ENCODE data around the gene PHAX.

PHAX gene

GRCh38 chr5:126631920-126632319, 31.2 kb downstream of the PHAX start:
- H3K4me3 ChIP-seq (ENCODE audit: low read depth, low read length) = no peak overlapping the region
- TF ChIP-seq, protein P1, sequence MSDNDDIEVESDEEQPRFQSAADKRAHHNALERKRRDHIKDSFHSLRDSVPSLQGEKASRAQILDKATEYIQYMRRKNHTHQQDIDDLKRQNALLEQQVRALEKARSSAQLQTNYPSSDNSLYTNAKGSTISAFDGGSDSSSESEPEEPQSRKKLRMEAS (IDR thresholded peaks at IDR 0.05; ENCODE audit: low read depth, low read length) = no peak
- TF ChIP-seq CTCF (IDR thresholded peaks at IDR 0.05; ENCODE audit: low read depth, low read length) = no peak
- TF ChIP-seq POLR2A (IDR thresholded peaks at IDR 0.05; ENCODE audit: extremely low read depth, insufficient read length) = no peak
- TF ChIP-seq MYC (IDR thresholded peaks at IDR 0.05; ENCODE audit: low read depth, low read length) = no peak
- no peak for DNase-seq (ENCODE audit: low read depth)

- TF ChIP-seq, protein P1 (IDR thresholded peaks at IDR 0.05; ENCODE audit: low read depth, low read length) = no peak
- no peak for TF ChIP-seq MYC (IDR thresholded peaks at IDR 0.05; ENCODE audit: low read depth, low read length)
- TF ChIP-seq CTCF (IDR thresholded peaks at IDR 0.05; ENCODE audit: low read depth, low read length) = no peak
- no peak for TF ChIP-seq POLR2A (IDR thresholded peaks at IDR 0.05; ENCODE audit: extremely low read depth, insufficient read length)
- DNase-seq (ENCODE audit: low read depth) = no peak
- H3K4me3 ChIP-seq (ENCODE audit: low read depth, low read length) = no peak overlapping the region
Measured at GRCh38 chr5:126633552-126633951, 32.8 kb downstream of the PHAX start.

- no peak overlapping the region for H3K4me3 ChIP-seq (ENCODE audit: low read depth, low read length)
- DNase-seq (ENCODE audit: low read depth) = no peak
- TF ChIP-seq, protein P1 (IDR thresholded peaks at IDR 0.05; ENCODE audit: low read depth, low read length) = no peak
Measured at GRCh38 chr5:126635585-126635984, 34.8 kb downstream of the PHAX start.

DNA sequence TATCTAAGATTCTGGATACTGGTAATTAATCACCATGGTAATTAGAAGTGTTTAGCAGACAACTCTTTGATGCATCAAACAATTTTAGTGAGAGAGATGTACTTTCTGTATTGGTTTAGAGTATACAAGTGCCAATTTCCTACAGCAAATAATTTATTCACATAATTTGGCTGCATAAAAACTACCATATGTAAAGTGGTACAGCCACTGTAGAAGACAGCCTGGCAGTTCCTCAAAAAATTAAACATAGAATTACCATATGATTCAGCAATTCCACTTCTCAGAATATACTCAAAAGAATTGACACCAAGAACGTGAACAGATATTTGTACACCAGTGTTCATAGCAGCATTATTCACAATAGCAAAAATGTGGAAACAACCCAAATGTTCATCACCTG, 36.2 kb downstream of the PHAX start:
- no peak for DNase-seq (ENCODE audit: low read depth)
- H3K4me3 ChIP-seq (ENCODE audit: low read depth, low read length) = no peak overlapping the region
- no peak for TF ChIP-seq POLR2A (IDR thresholded peaks at IDR 0.05; ENCODE audit: extremely low read depth, insufficient read length)
- TF ChIP-seq, protein P1 (IDR thresholded peaks at IDR 0.05; ENCODE audit: low read depth, low read length) = no peak
- no peak for TF ChIP-seq CTCF (IDR thresholded peaks at IDR 0.05; ENCODE audit: low read depth, low read length)
- no peak for TF ChIP-seq MYC (IDR thresholded peaks at IDR 0.05; ENCODE audit: low read depth, low read length)

- no peak overlapping the region for H3K4me3 ChIP-seq (ENCODE audit: low read depth, low read length)
- DNase-seq (ENCODE audit: low read depth) = no peak
- no peak for TF ChIP-seq MYC (IDR thresholded peaks at IDR 0.05; ENCODE audit: low read depth, low read length)
- TF ChIP-seq CTCF (IDR thresholded peaks at IDR 0.05; ENCODE audit: low read depth, low read length) = no peak
- no peak for TF ChIP-seq POLR2A (IDR thresholded peaks at IDR 0.05; ENCODE audit: extremely low read depth, insufficient read length)
- TF ChIP-seq, protein P1 (IDR thresholded peaks at IDR 0.05; ENCODE audit: low read depth, low read length) = no peak
Measured at GRCh38 chr5:126640866-126641265, 40.1 kb downstream of the PHAX start.

DNA sequence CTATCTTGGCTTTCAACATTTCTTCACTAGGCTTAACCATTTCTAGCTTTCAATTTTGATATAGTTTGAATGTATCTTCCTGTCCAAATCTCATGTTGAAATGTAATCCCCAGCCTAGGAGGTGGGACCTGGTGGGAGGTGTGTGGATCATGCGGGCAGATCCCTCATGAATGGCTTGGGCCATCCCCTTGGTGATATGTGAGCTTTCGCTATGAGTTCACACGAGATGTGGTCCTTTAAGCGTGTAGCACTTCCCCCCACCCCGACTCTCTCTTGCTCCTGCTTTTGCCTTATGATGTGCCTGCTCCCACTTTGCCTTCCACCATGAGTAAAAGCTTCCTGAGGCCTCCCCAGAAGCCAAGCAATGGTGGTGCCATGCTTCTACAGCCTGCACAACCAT, 40.6 kb downstream of the PHAX start:
- no peak for DNase-seq (ENCODE audit: low read depth)
- TF ChIP-seq, protein P1 (IDR thresholded peaks at IDR 0.05; ENCODE audit: low read depth, low read length) = no peak
- TF ChIP-seq CTCF (IDR thresholded peaks at IDR 0.05; ENCODE audit: low read depth, low read length) (no peak), MYC (IDR thresholded peaks at IDR 0.05; ENCODE audit: low read depth, low read length) (no peak), POLR2A (IDR thresholded peaks at IDR 0.05; ENCODE audit: extremely low read depth, insufficient read length) (no peak)
- H3K4me3 ChIP-seq (ENCODE audit: low read depth, low read length) = no peak overlapping the region
